ENCODE data around the gene TMEM88. TPM values are rescaled to one million over a fixed set of nuclear protein-coding genes. Genes with fewer than 3 reads are reported as not detected.

TMEM88 gene
- total RNA-seq, 1 donor from 2014 or later, result 23.7 TPM

DNA sequence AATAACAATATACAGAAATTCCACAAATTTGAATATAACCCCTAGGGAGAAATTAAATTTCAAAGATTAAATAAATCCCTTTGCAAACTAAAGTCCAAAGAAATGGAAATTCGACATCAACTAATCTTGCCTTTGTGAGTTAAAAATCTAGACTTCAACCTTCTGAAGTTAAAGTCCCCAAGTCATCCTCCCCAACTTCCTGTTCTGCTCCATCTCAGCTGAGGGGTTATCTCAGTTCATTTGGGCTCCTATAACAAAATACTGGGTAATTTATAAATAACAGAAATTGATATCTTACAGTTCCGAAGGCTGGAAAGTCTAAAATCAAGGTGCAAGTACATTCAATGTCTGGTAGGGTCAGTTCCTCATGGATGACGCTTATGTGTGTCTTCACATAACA, 43.6 kb upstream of the TMEM88 start:
- Mint-ChIP-seq H3K4me3 (ENCODE audit: unreplicated experiment) (no peak overlapping the region), H3K27me3 (ENCODE audit: unreplicated experiment) (no peaks in the 10 kb centered on the region), H3K9me3 (ENCODE audit: unreplicated experiment) (peaks cover 3% of the 10 kb centered on the region), H3K27ac (ENCODE audit: unreplicated experiment) (no peak overlapping the region), H3K4me1 (ENCODE audit: low read depth, unreplicated experiment) (no peaks in the 10 kb centered on the region), H3K36me3 (ENCODE audit: unreplicated experiment) (no peaks in the 10 kb centered on the region)
- no peak for DNase-seq
- TF ChIP-seq, protein P1, sequence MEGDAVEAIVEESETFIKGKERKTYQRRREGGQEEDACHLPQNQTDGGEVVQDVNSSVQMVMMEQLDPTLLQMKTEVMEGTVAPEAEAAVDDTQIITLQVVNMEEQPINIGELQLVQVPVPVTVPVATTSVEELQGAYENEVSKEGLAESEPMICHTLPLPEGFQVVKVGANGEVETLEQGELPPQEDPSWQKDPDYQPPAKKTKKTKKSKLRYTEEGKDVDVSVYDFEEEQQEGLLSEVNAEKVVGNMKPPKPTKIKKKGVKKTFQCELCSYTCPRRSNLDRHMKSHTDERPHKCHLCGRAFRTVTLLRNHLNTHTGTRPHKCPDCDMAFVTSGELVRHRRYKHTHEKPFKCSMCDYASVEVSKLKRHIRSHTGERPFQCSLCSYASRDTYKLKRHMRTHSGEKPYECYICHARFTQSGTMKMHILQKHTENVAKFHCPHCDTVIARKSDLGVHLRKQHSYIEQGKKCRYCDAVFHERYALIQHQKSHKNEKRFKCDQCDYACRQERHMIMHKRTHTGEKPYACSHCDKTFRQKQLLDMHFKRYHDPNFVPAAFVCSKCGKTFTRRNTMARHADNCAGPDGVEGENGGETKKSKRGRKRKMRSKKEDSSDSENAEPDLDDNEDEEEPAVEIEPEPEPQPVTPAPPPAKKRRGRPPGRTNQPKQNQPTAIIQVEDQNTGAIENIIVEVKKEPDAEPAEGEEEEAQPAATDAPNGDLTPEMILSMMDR (IDR thresholded peaks at IDR 0.05; ENCODE audit: partially characterized antibody, unreplicated experiment), result no peak

DNA sequence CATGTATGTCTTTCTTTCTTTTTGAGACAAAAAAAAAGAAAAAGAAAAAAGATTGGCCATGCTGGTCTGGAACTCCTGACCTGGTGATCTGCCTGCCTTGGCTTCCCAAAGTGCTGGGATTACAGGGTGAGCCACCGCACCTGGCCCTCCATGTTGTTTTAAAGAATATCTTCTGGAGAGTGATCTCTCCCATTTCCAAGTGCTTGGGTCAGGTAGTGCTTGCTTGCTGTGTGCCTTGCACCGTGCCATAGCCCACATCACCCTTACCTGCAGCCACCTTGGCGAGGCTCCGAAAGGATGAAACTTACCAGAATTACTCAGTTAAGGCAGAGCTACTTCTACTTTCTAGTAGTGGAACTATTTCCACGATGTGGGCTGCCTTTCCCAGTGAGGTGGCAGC, 39.9 kb upstream of the TMEM88 start:
- Mint-ChIP-seq H3K27ac (ENCODE audit: unreplicated experiment) (no peak overlapping the region), H3K4me3 (ENCODE audit: unreplicated experiment) (no peak overlapping the region), H3K27me3 (ENCODE audit: unreplicated experiment) (peaks cover under 1% of the 10 kb centered on the region), H3K9me3 (ENCODE audit: unreplicated experiment) (no peaks in the 10 kb centered on the region), H3K36me3 (ENCODE audit: unreplicated experiment) (no peaks in the 10 kb centered on the region), H3K4me1 (ENCODE audit: low read depth, unreplicated experiment) (no peaks in the 10 kb centered on the region)
- TF ChIP-seq, protein P1 (IDR thresholded peaks at IDR 0.05; ENCODE audit: partially characterized antibody, unreplicated experiment), result no peak
- no peak for DNase-seq

DNA sequence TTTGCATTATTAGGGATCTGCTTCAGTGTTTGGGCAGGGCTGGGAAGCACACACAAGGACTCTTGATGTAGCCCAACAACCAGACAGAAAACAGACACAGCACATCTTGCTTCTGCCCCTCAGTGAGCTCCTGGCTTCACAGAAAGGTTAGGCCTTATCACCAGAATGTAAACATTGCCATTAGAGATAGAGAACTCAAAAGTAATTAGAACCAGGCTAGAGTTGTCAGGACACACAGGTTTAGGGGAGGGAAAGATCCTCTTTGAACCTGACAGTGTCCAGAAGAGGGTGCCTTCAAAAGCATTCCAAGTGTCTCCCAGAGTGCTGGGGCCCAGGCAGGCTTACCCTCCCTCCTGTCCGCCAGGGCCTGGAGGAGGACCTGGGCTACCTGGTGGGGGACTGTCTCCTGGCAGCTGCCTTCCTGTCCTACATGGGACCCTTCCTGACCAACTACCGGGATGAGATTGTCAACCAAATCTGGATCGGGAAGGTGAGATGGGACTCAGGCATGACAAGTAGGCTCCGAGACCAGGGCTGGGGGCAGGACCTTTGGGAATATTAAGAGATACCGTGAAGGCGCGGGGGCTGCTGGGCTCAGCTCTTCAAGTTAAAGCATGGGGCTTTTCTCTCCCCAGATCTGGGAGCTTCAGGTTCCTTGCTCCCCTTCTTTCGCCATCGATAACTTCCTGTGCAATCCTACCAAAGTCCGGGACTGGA, 37.8 kb upstream of the TMEM88 start:
- TF ChIP-seq, protein P1 (IDR thresholded peaks at IDR 0.05; ENCODE audit: partially characterized antibody, unreplicated experiment), result no peak

DNA sequence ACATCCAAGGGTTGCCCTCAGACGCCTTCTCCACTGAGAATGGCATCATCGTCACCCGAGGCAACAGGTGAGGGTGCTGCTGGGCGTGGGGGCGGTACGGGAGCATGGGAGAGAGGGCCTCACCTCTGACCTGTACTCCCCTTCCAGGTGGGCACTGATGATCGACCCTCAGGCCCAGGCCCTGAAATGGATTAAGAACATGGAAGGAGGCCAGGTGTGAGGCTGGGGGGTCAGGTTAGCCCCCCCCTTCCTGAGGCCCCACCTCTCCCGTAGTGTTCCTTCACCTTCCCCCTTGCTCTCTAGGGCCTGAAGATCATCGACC, 37.3 kb upstream of the TMEM88 start:
- TF ChIP-seq, protein P1 (IDR thresholded peaks at IDR 0.05; ENCODE audit: partially characterized antibody, unreplicated experiment), result no peak
- no peaks in the 10 kb centered on the region for H3K9me3 Mint-ChIP-seq (ENCODE audit: unreplicated experiment)
- no peak for DNase-seq
- no peaks in the 10 kb centered on the region for H3K4me1 Mint-ChIP-seq (ENCODE audit: low read depth, unreplicated experiment)
- no peak overlapping the region for H3K4me3 Mint-ChIP-seq (ENCODE audit: unreplicated experiment)
- H3K36me3 Mint-ChIP-seq (ENCODE audit: unreplicated experiment), result no peaks in the 10 kb centered on the region
- peaks cover 9% of the 10 kb centered on the region for H3K27me3 Mint-ChIP-seq (ENCODE audit: unreplicated experiment)
- H3K27ac Mint-ChIP-seq (ENCODE audit: unreplicated experiment), result no peak overlapping the region

More for the DNA sequence above, 37.8 kb upstream of the TMEM88 start:
- H3K4me3 Mint-ChIP-seq (ENCODE audit: unreplicated experiment), result no peak overlapping the region
- H3K9me3 Mint-ChIP-seq (ENCODE audit: unreplicated experiment), result no peaks in the 10 kb centered on the region
- H3K27ac Mint-ChIP-seq (ENCODE audit: unreplicated experiment), result no peak overlapping the region
- H3K36me3 Mint-ChIP-seq (ENCODE audit: unreplicated experiment), result no peaks in the 10 kb centered on the region
- DNase-seq, result no peak
- no peaks in the 10 kb centered on the region for H3K4me1 Mint-ChIP-seq (ENCODE audit: low read depth, unreplicated experiment)
- H3K27me3 Mint-ChIP-seq (ENCODE audit: unreplicated experiment), result peaks cover 6% of the 10 kb centered on the region

DNA sequence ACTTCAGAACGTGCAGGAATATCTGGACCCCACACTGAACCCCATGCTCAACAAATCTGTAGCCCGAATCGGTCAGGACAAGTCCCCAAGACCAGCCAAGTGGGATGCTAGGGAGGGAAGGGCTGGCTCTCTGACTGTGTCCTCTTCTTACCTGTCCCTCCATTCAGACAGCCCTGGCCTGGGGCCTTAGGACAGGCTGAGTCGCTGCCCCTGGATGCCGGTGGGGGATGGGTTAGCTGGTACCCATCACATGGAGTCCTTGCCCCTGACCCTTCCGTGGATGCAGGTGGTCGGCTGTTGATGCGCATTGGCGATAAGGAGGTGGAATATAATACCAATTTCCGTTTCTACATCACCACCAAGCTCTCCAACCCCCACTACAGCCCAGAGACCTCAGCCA, 36.8 kb upstream of the TMEM88 start:
- H3K36me3 Mint-ChIP-seq (ENCODE audit: unreplicated experiment), result no peaks in the 10 kb centered on the region
- no peak overlapping the region for H3K27ac Mint-ChIP-seq (ENCODE audit: unreplicated experiment)
- peaks cover 9% of the 10 kb centered on the region for H3K27me3 Mint-ChIP-seq (ENCODE audit: unreplicated experiment)
- no peak for DNase-seq
- no peaks in the 10 kb centered on the region for H3K9me3 Mint-ChIP-seq (ENCODE audit: unreplicated experiment)
- H3K4me3 Mint-ChIP-seq (ENCODE audit: unreplicated experiment), result no peak overlapping the region
- TF ChIP-seq, protein P1 (IDR thresholded peaks at IDR 0.05; ENCODE audit: partially characterized antibody, unreplicated experiment), result no peak
- H3K4me1 Mint-ChIP-seq (ENCODE audit: low read depth, unreplicated experiment), result no peaks in the 10 kb centered on the region
